HepG2 (cell line): ENCODE measurements around the gene ZNF606. TPM values are rescaled to one million over a fixed set of nuclear protein-coding genes. Genes with fewer than 3 reads are reported as not detected.

Experiments
- ATAC-seq: fragments of 200-7000 bp; cut with Tn5 transposase; 3 replicates; pipeline ENCODE4 v1.9.1; 2020; ENCODE audit warnings: mild to moderate bottlenecking, moderate library complexity
- BruUV-seq: library from RNA; stranded (reverse); fragments of 400-500 nt; replicated peaks from 2 replicates; lab custom pipeline; 2021; lab: Mats Ljungman, UMichigan
- CTCF ChIA-PET: fragments of 300-600 bp; formaldehyde crosslinking; extraction: SDS; loops from one replicate; lab custom pipeline; 2021; ENCODE audit warnings: low total read pairs, inconsistent platforms, low intra/inter-chr PET ratio; lab: Yijun Ruan, JAX
- POLR2A ChIA-PET: fragments of 350-600 bp; sonication (Branson Sonifier 250); formaldehyde crosslinking; loops from one replicate; lab custom pipeline; 2020; ENCODE audit warnings: antibody characterized with exemption, inconsistent platforms; lab: Yijun Ruan, JAX
- DNase-seq: peaks from one replicate; pipeline ENCODE4 v3.0.0-alpha.2; 2015; ENCODE audit warnings: low spot score
- FAIRE-seq: peaks from 3 replicates; lab custom pipeline; 2011; peaks lifted over from hg19 to GRCh38; lab: Jason Lieb, UNC
- H2AFZ ChIP-seq: one replicate; pipeline ENCODE4 v1.6.1; 2011; ENCODE audit warnings: low read length, inconsistent platforms
- H3K27ac ChIP-seq: fragments of 300-600 bp; 3 replicates; pipeline ENCODE4 v1.8.0; 2011; ENCODE audit warnings: mixed run types, mild to moderate bottlenecking, mixed read lengths, low read length, inconsistent platforms; ENCODE audit not compliant: insufficient read depth; ENCODE audit errors: extremely low read length
- H3K27me3 ChIP-seq, 2 experiments: fragments of 200-600 bp in 1 of 2; 2 replicates in 1 of 2; 3 replicates in 1 of 2; pipeline versions ENCODE4 v1.6.0 to v1.8.0; 2011; ENCODE audit warnings: low read length in 2 of 2, mild to moderate bottlenecking in 2 of 2, moderate library complexity in 2 of 2, inconsistent platforms in 1 of 2; ENCODE audit not compliant: insufficient read depth in 2 of 2, control insufficient read depth in 1 of 2
- H3K36me3 ChIP-seq, 2 experiments: fragments of 200-600 bp in 1 of 2; replicated peaks in 1 of 2; 2 replicates in 1 of 2; 3 replicates in 1 of 2; pipeline versions ENCODE4 v1.5.1 to v1.8.0; 2011; ENCODE audit warnings: low read length in 2 of 2, inconsistent platforms in 1 of 2; ENCODE audit not compliant: insufficient read depth in 2 of 2, control insufficient read depth in 1 of 2
- H3K4me1 ChIP-seq: 2 replicates; pipeline ENCODE4 v1.5.1; 2012; ENCODE audit warnings: low read length, inconsistent platforms; ENCODE audit not compliant: insufficient read depth
- H3K4me2 ChIP-seq: 2 replicates; pipeline ENCODE4 v1.6.0; 2011; ENCODE audit warnings: low read depth, low read length, inconsistent platforms
- H3K4me3 ChIP-seq, 3 experiments: fragments of 200-600 bp in 1 of 3; sonication (generic), shearing (Covaris generic) in 1 of 3; replicated peaks in 1 of 3; 2 replicates each; pipeline ENCODE4 v1.5.1; 2011 to 2016; ENCODE audit warnings: low read length in 3 of 3, inconsistent platforms in 2 of 3, low read depth in 2 of 3, mild to moderate bottlenecking in 2 of 3, control low read depth in 1 of 3, mixed read lengths in 1 of 3; ENCODE audit not compliant: insufficient read depth in 1 of 3
- H3K79me2 ChIP-seq: one replicate; pipeline ENCODE4 v1.6.1; 2011; ENCODE audit warnings: low read length, inconsistent platforms; ENCODE audit not compliant: insufficient read depth
- H3K9ac ChIP-seq: 2 replicates; pipeline ENCODE4 v1.6.0; 2011; ENCODE audit warnings: mild to moderate bottlenecking, low read depth, low read length, inconsistent platforms; ENCODE audit not compliant: insufficient read depth
- H3K9me3 ChIP-seq: 2 replicates; pipeline ENCODE4 v1.5.1; 2012; ENCODE audit warnings: mild to moderate bottlenecking, low read length
- H4K20me1 ChIP-seq: 2 replicates; pipeline ENCODE4 v1.6.0; 2011; ENCODE audit warnings: inconsistent platforms, mild to moderate bottlenecking, low read length, moderate library complexity; ENCODE audit not compliant: insufficient read depth
- ARHGAP35 ChIP-seq: sonication (generic); formaldehyde crosslinking; IDR thresholded peaks from 2 replicates; pipeline ENCODE4 v1.9.0; 2022; ENCODE audit warnings: mild to moderate bottlenecking, inconsistent platforms, moderate library complexity, missing genetic modification reagents, borderline replicate concordance
- CREB1 ChIP-seq, 2 experiments: fragments of 450-650 bp in 1 of 2; IDR thresholded peaks; 2 replicates each; pipeline ENCODE4 v1.6.1; 2016 to 2017; ENCODE audit warnings: control low read depth in 1 of 2, mild to moderate bottlenecking in 1 of 2, missing compliant biosample characterization in 1 of 2, missing genetic modification characterization in 1 of 2
- DMAP1 ChIP-seq: IDR thresholded peaks from 2 replicates; pipeline ENCODE4 v1.6.1; 2016
- GLI4 ChIP-seq: sonication (generic); formaldehyde crosslinking; IDR thresholded peaks from 2 replicates; pipeline ENCODE4 v1.5.1; 2020; ENCODE audit warnings: missing genetic modification reagents, mild to moderate bottlenecking, moderate library complexity, borderline replicate concordance
- HMG20A ChIP-seq: IDR thresholded peaks from 2 replicates; pipeline ENCODE4 v1.6.1; 2016; ENCODE audit warnings: borderline replicate concordance
- HMGA1 ChIP-seq: sonication (generic); formaldehyde crosslinking; conservative IDR thresholded peaks from 2 replicates; pipeline ENCODE4 v1.4.0; 2020; ENCODE audit warnings: missing genetic modification reagents
- MYC ChIP-seq: sonication (generic); formaldehyde crosslinking; IDR thresholded peaks from 2 replicates; pipeline ENCODE4 v1.9.0; 2021; ENCODE audit warnings: missing genetic modification reagents, borderline replicate concordance
- RXRA ChIP-seq: sonication (generic); formaldehyde crosslinking; IDR thresholded peaks from 2 replicates; pipeline ENCODE4 v1.5.1; 2020; ENCODE audit warnings: missing genetic modification reagents
- ZNF263 ChIP-seq: sonication (generic); formaldehyde crosslinking; IDR thresholded peaks from 2 replicates; pipeline ENCODE4 v1.4.0; 2020; ENCODE audit warnings: missing genetic modification reagents
- ZNF513 ChIP-seq: sonication (generic); formaldehyde crosslinking; conservative IDR thresholded peaks from 2 replicates; pipeline ENCODE4 v1.5.0; 2020; ENCODE audit warnings: missing genetic modification reagents
- ZNF546 ChIP-seq: sonication (generic); formaldehyde crosslinking; conservative IDR thresholded peaks from 2 replicates; pipeline ENCODE4 v1.8.1; 2023; ENCODE audit warnings: mild to moderate bottlenecking, missing genetic modification reagents
- ZNF747 ChIP-seq: sonication (generic); formaldehyde crosslinking; IDR thresholded peaks from 2 replicates; pipeline ENCODE4 v1.8.1; 2023; ENCODE audit warnings: missing genetic modification reagents, mild to moderate bottlenecking, borderline replicate concordance
- ZNF883 ChIP-seq: sonication (generic); formaldehyde crosslinking; IDR thresholded peaks from 2 replicates; pipeline ENCODE4 v1.5.1; 2020; ENCODE audit warnings: mild to moderate bottlenecking, missing genetic modification reagents; ENCODE audit errors: not compliant biosample characterization
- ZSCAN20 ChIP-seq: sonication (generic); formaldehyde crosslinking; IDR thresholded peaks from 2 replicates; pipeline ENCODE4 v1.4.0; 2020; ENCODE audit warnings: missing genetic modification reagents, mild to moderate bottlenecking, borderline replicate concordance
- WGBS: methylation state at CpG from one replicate; pipeline ENCODE4 v1.1.6; 2017; ENCODE audit warnings: low lambda C conversion rate; 5-methylcytosine and 5-hydroxymethylcytosine counted together
- in situ Hi-C: cut with HindIII; loops from 2 replicates; pipeline ENCODE4 v1.10.0; 2017; ENCODE audit warnings: low pct_unique_long_range_greater_than_20kb; ENCODE audit not compliant: extremely low pct_ligation_motif_present
- intact Hi-C: fragments of 100-400 bp; cut with micrococcal nuclease; formaldehyde crosslinking; loops from one replicate; pipeline ENCODE4 v1.10.0; 2022; ENCODE audit not compliant: unreplicated experiment
- polyA plus RNA-seq, 8 experiments: library from polyadenylated mRNA; depleted of rRNA in 3 of 8; stranded (reverse) in 7 of 8; unstranded in 1 of 8; fragments of >200 nt; fragmentation: Illumina TruSeq in 4 of 8; extraction: Trizol in 4 of 8; gene quantifications; 2 replicates each; pipeline versions ENCODE4 v1.2.1 to v1.2.3, GENCODE V29; 2011 to 2016; ENCODE audit warnings: low read depth in 4 of 8, missing spikeins in 1 of 8, mixed read lengths in 1 of 8; ENCODE audit not compliant: insufficient read depth in 1 of 8
- total RNA-seq, 5 experiments: library from RNA; depleted of rRNA; stranded (reverse); fragments of >200 nt; fragmentation: Illumina TruSeq; extraction: Trizol; gene quantifications; 2 replicates each; pipeline ENCODE4 v1.2.3, GENCODE V29; 2016; ENCODE audit warnings: low read depth in 1 of 5
- TF ChIP-seq, protein P1 (sequence below): IDR thresholded peaks from 2 replicates; pipeline ENCODE4 v1.6.1; 2016; ENCODE audit warnings: missing compliant biosample characterization, missing genetic modification reagents, borderline replicate concordance
- TF ChIP-seq, protein P2 (sequence below): sonication (generic); IDR thresholded peaks from 2 replicates; pipeline ENCODE4 v1.6.1; 2016; ENCODE audit warnings: low read depth, borderline replicate concordance
- TF ChIP-seq, protein P3 (sequence below): sonication (generic); formaldehyde crosslinking; IDR thresholded peaks from 2 replicates; pipeline ENCODE4 v1.5.1; 2020; ENCODE audit warnings: missing genetic modification reagents, mild to moderate bottlenecking, borderline replicate concordance
- TF ChIP-seq, protein P4 (sequence below): sonication (generic); formaldehyde crosslinking; IDR thresholded peaks from 2 replicates; pipeline ENCODE4 v1.5.1; 2020; ENCODE audit warnings: missing genetic modification reagents, mild to moderate bottlenecking, borderline replicate concordance

ZNF606 gene
- total and polyA plus RNA-seq, 2 of the 13 experiments (the other 11 are each of a cell fraction or from before 2014, with no cell fraction given), result 4.2 to 14.8 TPM

GRCh38 chr19:57947088-57947418 is 55.6 kb downstream of the ZNF606 start:
- Histone ChIP-seq H4K20me1 (no peaks in the 10 kb centered on the region), H3K27ac (peak overlapping the region; percentile 60), H3K4me1 (peaks cover 15% of the 10 kb centered on the region), H3K36me3 (peaks cover 7 to 19% of the 10 kb centered on the region in 2 experiments; a peak in 4 of 5 replicates), H3K4me3 (peak overlapping the region; percentile 76 to 90 (median 88)), H3K9ac (peak overlapping the region; percentile 84), H3K4me2 (peak overlapping the region; percentile 90), H3K79me2 (peaks cover 21% of the 10 kb centered on the region), H3K27me3 (no peaks in the 10 kb centered on the region; a peak in 1 of 5 replicates), H3K9me3 (peaks cover 33% of the 10 kb centered on the region), H2AFZ (no peak overlapping the region)
- ChIA-PET POLR2A (interaction anchor here (0.8 kb wide), 1 partner anchor 200 kb away, joined by 3 read pairs; the partner anchor contains the start of gene ZNF776), CTCF (interaction anchor here (1.3 kb wide), 1 partner anchor 208 kb away, joined by 7 read pairs; no protein-coding TSS in a partner anchor)
- DNase-seq (no peak), ATAC-seq (peak; percentile 29), FAIRE-seq (no peak)
- in situ Hi-C loops (no loop called here), intact Hi-C loops (loop anchor here (1.0 kb wide), 2 partner anchors 55 to 207 kb away; partner anchors contain the start of gene ZNF606)
- WGBS, result 0% methylated on average over 6 of the region's 18 CpGs
- BruUV-seq, result no TSS peak
- TF ChIP-seq GLI4 (0 out of 2 replicates have a peak, but pooled peaks have one; percentile 10), ZNF747 (no peak), DMAP1 (no peak), CREB1 (IDR thresholded peaks at IDR 0.05) (no peak), CREB1 (CRISPR knock-in tag; IDR thresholded peaks at IDR 0.05) (no peak), ZNF263 (CRISPR knock-in tag) (no peak), MYC (no peak), ZNF513 (CRISPR knock-in tag) (0 out of 2 replicates have a peak, but pooled peaks have one; percentile 33), ZSCAN20 (CRISPR knock-in tag) (no peak), ZNF883 (CRISPR knock-in tag) (peak; percentile 33), HMG20A (CRISPR knock-in tag) (no peak), RXRA (CRISPR knock-in tag) (no peak), ARHGAP35 (CRISPR knock-in tag) (0 out of 2 replicates have a peak, but pooled peaks have one; percentile 6), ZNF546 (CRISPR knock-in tag) (no peak), HMGA1 (CRISPR knock-in tag) (no peak)
- TF ChIP-seq, protein P1, sequence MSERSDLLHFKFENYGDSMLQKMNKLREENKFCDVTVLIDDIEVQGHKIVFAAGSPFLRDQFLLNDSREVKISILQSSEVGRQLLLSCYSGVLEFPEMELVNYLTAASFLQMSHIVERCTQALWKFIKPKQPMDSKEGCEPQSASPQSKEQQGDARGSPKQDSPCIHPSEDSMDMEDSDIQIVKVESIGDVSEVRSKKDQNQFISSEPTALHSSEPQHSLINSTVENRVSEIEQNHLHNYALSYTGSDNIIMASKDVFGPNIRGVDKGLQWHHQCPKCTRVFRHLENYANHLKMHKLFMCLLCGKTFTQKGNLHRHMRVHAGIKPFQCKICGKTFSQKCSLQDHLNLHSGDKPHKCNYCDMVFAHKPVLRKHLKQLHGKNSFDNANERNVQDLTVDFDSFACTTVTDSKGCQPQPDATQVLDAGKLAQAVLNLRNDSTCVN, result no peak
- TF ChIP-seq, protein P2, sequence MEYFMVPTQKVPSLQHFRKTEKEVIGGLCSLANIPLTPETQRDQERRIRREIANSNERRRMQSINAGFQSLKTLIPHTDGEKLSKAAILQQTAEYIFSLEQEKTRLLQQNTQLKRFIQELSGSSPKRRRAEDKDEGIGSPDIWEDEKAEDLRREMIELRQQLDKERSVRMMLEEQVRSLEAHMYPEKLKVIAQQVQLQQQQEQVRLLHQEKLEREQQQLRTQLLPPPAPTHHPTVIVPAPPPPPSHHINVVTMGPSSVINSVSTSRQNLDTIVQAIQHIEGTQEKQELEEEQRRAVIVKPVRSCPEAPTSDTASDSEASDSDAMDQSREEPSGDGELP, result 0 out of 2 replicates have a peak, but pooled peaks have one; percentile 1
- TF ChIP-seq, protein P3, sequence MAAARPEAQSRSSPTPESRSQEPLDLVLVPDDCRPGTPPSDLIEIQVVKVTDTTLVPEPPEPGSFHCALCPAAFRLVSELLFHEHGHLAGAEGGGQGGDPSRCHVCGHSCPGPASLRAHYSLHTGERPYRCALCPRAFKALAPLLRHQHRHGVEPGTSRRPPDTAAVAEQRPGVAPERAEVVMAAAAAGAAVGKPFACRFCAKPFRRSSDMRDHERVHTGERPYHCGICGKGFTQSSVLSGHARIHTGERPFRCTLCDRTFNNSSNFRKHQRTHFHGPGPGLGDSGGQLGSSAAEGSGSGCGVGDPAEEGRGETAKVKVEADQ (CRISPR knock-in tag), result 0 out of 2 replicates have a peak, but pooled peaks have one; percentile 20
- TF ChIP-seq, protein P4, sequence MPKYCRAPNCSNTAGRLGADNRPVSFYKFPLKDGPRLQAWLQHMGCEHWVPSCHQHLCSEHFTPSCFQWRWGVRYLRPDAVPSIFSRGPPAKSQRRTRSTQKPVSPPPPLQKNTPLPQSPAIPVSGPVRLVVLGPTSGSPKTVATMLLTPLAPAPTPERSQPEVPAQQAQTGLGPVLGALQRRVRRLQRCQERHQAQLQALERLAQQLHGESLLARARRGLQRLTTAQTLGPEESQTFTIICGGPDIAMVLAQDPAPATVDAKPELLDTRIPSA (CRISPR knock-in tag), result 0 out of 2 replicates have a peak, but pooled peaks have one; percentile 43
